Activated T-cell treated with anti-CD3 and anti-CD28 coated beads for 1 hour (primary cell): ENCODE results near the gene CYB561D2.

Experiments used
- DNase-seq: peaks from one replicate; pipeline ENCODE4 v3.0.0-alpha.2; 2020; ENCODE audit warnings: low read depth

Gene CYB561D2

GRCh38 chr3:50392101-50392715 lies 41.5 kb downstream of the CYB561D2 start:
- DNase-seq: no peak

GRCh38 chr3:50393061-50393460 lies 42.4 kb downstream of the CYB561D2 start:
- DNase-seq: no peak

GRCh38 chr3:50395070-50395860 lies 44.6 kb downstream of the CYB561D2 start:
- DNase-seq: no peak

- no peak for DNase-seq
These were observed 45.8 kb downstream of the CYB561D2 start for GRCh38 chr3:50396502-50396901.

GRCh38 chr3:50401978-50402595 lies 51.4 kb downstream of the CYB561D2 start:
- no peak for DNase-seq
